GM19351 (cell line): ENCODE data around the gene LIME1.

Source experiments
- ATAC-seq: cut with Tn5 transposase; IDR thresholded peaks from one replicate; pipeline ENCODE4 v1.9.1; 2021; ENCODE audit warnings: mild to moderate bottlenecking, moderate library complexity; ENCODE audit not compliant: unreplicated experiment

Gene LIME1

GRCh38 chr20:63748070-63748933 is 11.8 kb downstream of the LIME1 start:
- no peak for ATAC-seq

DNA sequence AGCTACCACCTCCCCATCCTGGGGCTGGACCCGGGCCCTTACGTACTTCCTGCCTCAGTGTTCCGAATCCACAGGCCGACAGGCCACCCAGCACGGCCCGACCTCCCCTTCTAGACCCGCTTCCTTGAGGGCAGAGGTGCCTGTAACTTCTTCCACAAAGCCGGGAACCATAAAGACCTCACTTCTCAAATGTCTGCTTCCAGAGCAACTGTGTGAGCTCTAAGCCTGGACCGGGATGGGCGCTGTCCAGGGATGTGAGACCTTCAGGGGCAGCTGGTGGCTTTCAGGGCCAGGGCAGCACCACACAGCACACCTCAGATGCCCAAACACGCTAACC is 12.4 kb downstream of the LIME1 start:
- ATAC-seq, result no peak

- ATAC-seq, result no peak
These were observed 13.4 kb downstream of the LIME1 start for GRCh38 chr20:63749597-63750508.

GRCh38 chr20:63750807-63751470 is 14.5 kb downstream of the LIME1 start:
- ATAC-seq, result no peak

- ATAC-seq, result no peak
These were observed 15.2 kb downstream of the LIME1 start for GRCh38 chr20:63751471-63752271.

GRCh38 chr20:63752411-63753101 is 16.1 kb downstream of the LIME1 start:
- ATAC-seq, result no peak

DNA sequence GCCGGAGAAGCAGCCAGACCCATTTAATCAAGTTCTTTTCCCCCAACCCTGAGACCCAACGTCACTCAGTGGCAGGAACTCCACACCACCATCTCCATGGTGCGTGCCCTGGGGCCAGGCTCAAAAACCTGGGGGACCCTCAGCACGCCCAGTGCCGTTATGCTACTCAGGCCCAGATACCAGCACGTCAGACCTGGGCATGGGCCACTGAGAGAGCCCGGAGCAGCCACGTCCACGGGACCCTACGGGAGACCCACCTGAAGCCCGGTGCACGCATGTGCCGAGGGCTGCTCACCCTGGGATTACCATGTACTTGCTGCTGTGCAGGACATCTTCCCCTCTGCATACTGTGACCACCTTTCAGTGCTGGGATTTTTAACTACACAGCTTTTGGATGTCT is 16.9 kb downstream of the LIME1 start:
- ATAC-seq, result no peak

GRCh38 chr20:63754008-63754407 is 17.5 kb downstream of the LIME1 start:
- no peak for ATAC-seq

GRCh38 chr20:63755933-63756647 is 19.6 kb downstream of the LIME1 start:
- no peak for ATAC-seq

GRCh38 chr20:63756648-63756991 is 20.2 kb downstream of the LIME1 start:
- no peak for ATAC-seq

GRCh38 chr20:63758152-63758551 is 21.7 kb downstream of the LIME1 start:
- ATAC-seq, result no peak

- ATAC-seq, result no peak
These were observed 23.0 kb downstream of the LIME1 start for GRCh38 chr20:63759377-63759901.

- no peak for ATAC-seq
These were observed 28.8 kb downstream of the LIME1 start for GRCh38 chr20:63765082-63765873.

- ATAC-seq, result no peak
These were observed 29.4 kb downstream of the LIME1 start for GRCh38 chr20:63765902-63766301.

DNA sequence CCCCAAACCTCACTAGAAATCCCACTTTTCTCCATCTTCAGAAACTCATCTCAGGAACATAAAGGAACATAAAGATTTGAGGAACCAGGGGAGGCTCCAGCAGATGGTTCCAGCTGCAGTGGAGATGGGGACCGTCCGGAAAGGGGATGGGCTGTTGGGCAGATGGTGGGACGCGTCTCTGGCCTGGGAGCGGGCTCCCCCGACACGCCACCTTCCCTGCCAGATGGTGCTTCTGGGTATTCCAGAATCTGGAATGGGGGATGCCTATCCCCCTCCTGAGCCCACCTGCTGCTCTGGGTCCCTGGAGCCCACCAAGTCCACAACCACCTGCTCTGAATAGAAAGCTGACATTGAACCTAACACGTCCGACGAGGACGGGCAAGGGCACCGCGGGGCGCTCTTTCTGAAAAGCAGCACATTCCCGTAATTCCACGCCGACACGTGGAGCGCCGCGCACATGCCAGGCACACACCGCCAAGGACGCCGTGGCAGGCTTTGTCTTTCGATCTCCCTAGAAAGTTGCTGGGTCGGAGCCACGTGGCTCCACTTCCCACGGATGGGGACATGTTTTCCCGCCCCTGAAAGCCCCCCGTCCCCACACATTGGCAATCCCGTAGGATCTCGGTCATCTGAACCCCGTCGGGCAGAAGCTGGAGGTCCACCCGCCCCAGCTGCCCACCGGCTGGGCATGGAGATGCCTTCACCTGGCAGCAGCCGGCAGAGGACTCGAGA is 30.4 kb downstream of the LIME1 start:
- ATAC-seq, result no peak

GRCh38 chr20:63767456-63767855 is 31.0 kb downstream of the LIME1 start:
- ATAC-seq, result no peak

GRCh38 chr20:63767886-63768285 is 31.4 kb downstream of the LIME1 start:
- no peak for ATAC-seq
